HG03103 (cell line): Measurements from ENCODE around the gene SLC39A1.
A peak's percentile ranks its signal among the peaks of the same experiment; 100 is the strongest.
"Not testable (repeated sequence)": the region's sequence is repeated elsewhere in the genome, so short reads cannot be mapped to it uniquely, and the experiment has no call there.

Experiments used
- ATAC-seq: cut with Tn5 transposase; IDR thresholded peaks from one replicate; pipeline ENCODE4 v1.9.1; 2021; ENCODE audit warnings: low read depth; ENCODE audit not compliant: unreplicated experiment

The SLC39A1 gene

GRCh38 chr1:153963030-153963849 is at the start of gene SLC39A1:
TSS of gene SLC39A1 (minus strand) at chr1:153963537. CDS start at chr1:153962715, 822 bp downstream.
- peak; percentile 37 for ATAC-seq

GRCh38 chr1:154012543-154012942 is 49.2 kb upstream of the SLC39A1 start:
- ATAC-seq = not testable (repeated sequence)

- ATAC-seq = no peak
Measured at GRCh38 chr1:154012129-154012528, 48.8 kb upstream of the SLC39A1 start.

- ATAC-seq = no peak
Measured at GRCh38 chr1:154006136-154006535, 42.8 kb upstream of the SLC39A1 start.

GRCh38 chr1:154000420-154000819 is 37.1 kb upstream of the SLC39A1 start:
- ATAC-seq = no peak

- not testable (repeated sequence) for ATAC-seq
Measured at GRCh38 chr1:153996882-153997281, 33.5 kb upstream of the SLC39A1 start.

- no peak for ATAC-seq
Measured at GRCh38 chr1:153995640-153996039, 32.3 kb upstream of the SLC39A1 start.

GRCh38 chr1:153995202-153995601 is 31.9 kb upstream of the SLC39A1 start:
- no peak for ATAC-seq

GRCh38 chr1:153991806-153992205 is 28.5 kb upstream of the SLC39A1 start:
- ATAC-seq = no peak

- no peak for ATAC-seq
Measured at GRCh38 chr1:153991151-153991630, 27.9 kb upstream of the SLC39A1 start.

GRCh38 chr1:153990468-153991150 is 27.3 kb upstream of the SLC39A1 start, which contains the start of gene RPS27:
TSS of gene RPS27 (plus strand) at chr1:153990762. CDS start at chr1:153990797, 35 bp downstream.
- peak; percentile 57 for ATAC-seq

- ATAC-seq = no peak
Measured at GRCh38 chr1:153987621-153988020, 24.3 kb upstream of the SLC39A1 start.

- no peak for ATAC-seq
Measured at GRCh38 chr1:153985941-153986761, 22.8 kb upstream of the SLC39A1 start, which contains the start of gene RAB13. TSS of gene RAB13 (minus strand) at chr1:153986339. CDS start at chr1:153986236, 103 bp downstream.

GRCh38 chr1:153985341-153985912 is 22.1 kb upstream of the SLC39A1 start:
- no peak for ATAC-seq

- ATAC-seq = no peak
Measured at GRCh38 chr1:153984123-153984894, 21.0 kb upstream of the SLC39A1 start.

GRCh38 chr1:153981735-153982134 is 18.4 kb upstream of the SLC39A1 start:
- not testable (repeated sequence) for ATAC-seq

GRCh38 chr1:153979091-153979490 is 15.8 kb upstream of the SLC39A1 start:
- not testable (repeated sequence) for ATAC-seq

GRCh38 chr1:153978274-153978909 is 15.1 kb upstream of the SLC39A1 start:
- ATAC-seq = no peak
